ENCODE data around the gene LPCAT2.

DNA sequence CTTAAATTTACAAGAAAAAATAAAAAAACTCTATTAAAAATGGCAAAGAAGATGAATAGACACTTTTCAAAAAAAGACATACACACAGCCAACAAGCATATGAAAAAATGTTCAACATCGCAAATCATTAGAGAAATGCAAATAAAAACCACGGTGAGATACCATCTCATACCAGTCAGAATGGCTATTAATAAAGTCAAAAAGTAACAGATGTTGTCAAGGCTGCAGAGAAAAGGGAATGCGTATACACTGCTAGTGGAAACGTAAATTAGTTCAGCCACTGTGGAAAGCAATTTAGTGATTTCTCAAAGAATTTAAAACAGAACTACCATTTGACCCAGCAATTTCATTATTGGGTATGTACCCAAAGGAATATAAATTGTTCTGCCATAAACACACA is 89.1 kb downstream of the LPCAT2 start:
- TF ChIP-seq ZNF219 (CRISPR knock-in tag; IDR thresholded peaks at IDR 0.05; ENCODE audit: borderline replicate concordance): no peak
- TF ChIP-seq, protein P1, sequence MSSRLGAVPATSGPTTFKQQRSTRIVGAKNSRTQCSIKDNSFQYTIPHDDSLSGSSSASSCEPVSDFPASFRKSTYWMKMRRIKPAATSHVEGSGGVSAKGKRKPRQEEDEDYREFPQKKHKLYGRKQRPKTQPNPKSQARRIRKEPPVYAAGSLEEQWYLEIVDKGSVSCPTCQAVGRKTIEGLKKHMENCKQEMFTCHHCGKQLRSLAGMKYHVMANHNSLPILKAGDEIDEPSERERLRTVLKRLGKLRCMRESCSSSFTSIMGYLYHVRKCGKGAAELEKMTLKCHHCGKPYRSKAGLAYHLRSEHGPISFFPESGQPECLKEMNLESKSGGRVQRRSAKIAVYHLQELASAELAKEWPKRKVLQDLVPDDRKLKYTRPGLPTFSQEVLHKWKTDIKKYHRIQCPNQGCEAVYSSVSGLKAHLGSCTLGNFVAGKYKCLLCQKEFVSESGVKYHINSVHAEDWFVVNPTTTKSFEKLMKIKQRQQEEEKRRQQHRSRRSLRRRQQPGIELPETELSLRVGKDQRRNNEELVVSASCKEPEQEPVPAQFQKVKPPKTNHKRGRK (CRISPR knock-in tag; IDR thresholded peaks at IDR 0.05; ENCODE audit: borderline replicate concordance): no peak
- TF ChIP-seq, protein P2, sequence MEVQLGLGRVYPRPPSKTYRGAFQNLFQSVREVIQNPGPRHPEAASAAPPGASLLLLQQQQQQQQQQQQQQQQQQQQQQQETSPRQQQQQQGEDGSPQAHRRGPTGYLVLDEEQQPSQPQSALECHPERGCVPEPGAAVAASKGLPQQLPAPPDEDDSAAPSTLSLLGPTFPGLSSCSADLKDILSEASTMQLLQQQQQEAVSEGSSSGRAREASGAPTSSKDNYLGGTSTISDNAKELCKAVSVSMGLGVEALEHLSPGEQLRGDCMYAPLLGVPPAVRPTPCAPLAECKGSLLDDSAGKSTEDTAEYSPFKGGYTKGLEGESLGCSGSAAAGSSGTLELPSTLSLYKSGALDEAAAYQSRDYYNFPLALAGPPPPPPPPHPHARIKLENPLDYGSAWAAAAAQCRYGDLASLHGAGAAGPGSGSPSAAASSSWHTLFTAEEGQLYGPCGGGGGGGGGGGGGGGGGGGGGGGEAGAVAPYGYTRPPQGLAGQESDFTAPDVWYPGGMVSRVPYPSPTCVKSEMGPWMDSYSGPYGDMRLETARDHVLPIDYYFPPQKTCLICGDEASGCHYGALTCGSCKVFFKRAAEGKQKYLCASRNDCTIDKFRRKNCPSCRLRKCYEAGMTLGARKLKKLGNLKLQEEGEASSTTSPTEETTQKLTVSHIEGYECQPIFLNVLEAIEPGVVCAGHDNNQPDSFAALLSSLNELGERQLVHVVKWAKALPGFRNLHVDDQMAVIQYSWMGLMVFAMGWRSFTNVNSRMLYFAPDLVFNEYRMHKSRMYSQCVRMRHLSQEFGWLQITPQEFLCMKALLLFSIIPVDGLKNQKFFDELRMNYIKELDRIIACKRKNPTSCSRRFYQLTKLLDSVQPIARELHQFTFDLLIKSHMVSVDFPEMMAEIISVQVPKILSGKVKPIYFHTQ (CRISPR knock-in tag; IDR thresholded peaks at IDR 0.05): no peak
- TF ChIP-seq, protein P3, sequence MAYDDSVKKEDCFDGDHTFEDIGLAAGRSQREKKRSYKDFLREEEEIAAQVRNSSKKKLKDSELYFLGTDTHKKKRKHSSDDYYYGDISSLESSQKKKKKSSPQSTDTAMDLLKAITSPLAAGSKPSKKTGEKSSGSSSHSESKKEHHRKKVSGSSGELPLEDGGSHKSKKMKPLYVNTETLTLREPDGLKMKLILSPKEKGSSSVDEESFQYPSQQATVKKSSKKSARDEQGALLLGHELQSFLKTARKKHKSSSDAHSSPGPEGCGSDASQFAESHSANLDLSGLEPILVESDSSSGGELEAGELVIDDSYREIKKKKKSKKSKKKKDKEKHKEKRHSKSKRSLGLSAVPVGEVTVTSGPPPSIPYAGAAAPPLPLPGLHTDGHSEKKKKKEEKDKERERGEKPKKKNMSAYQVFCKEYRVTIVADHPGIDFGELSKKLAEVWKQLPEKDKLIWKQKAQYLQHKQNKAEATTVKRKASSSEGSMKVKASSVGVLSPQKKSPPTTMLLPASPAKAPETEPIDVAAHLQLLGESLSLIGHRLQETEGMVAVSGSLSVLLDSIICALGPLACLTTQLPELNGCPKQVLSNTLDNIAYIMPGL (CRISPR knock-in tag; IDR thresholded peaks at IDR 0.05): no peak
- TF ChIP-seq, protein P4, sequence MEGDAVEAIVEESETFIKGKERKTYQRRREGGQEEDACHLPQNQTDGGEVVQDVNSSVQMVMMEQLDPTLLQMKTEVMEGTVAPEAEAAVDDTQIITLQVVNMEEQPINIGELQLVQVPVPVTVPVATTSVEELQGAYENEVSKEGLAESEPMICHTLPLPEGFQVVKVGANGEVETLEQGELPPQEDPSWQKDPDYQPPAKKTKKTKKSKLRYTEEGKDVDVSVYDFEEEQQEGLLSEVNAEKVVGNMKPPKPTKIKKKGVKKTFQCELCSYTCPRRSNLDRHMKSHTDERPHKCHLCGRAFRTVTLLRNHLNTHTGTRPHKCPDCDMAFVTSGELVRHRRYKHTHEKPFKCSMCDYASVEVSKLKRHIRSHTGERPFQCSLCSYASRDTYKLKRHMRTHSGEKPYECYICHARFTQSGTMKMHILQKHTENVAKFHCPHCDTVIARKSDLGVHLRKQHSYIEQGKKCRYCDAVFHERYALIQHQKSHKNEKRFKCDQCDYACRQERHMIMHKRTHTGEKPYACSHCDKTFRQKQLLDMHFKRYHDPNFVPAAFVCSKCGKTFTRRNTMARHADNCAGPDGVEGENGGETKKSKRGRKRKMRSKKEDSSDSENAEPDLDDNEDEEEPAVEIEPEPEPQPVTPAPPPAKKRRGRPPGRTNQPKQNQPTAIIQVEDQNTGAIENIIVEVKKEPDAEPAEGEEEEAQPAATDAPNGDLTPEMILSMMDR (IDR thresholded peaks at IDR 0.05): no peak
- no peak for TF ChIP-seq SMAD3 (CRISPR knock-in tag; IDR thresholded peaks at IDR 0.05; ENCODE audit: borderline replicate concordance)
- no peak for TF ChIP-seq NR3C1 (CRISPR knock-in tag; conservative IDR thresholded peaks at IDR 0.05; ENCODE audit: low read depth)
- no peak for TF ChIP-seq ZNF121 (CRISPR knock-in tag; IDR thresholded peaks at IDR 0.05)
- TF ChIP-seq SP1 (CRISPR knock-in tag; conservative IDR thresholded peaks at IDR 0.05): no peak
- no peak for TF ChIP-seq JUN (CRISPR knock-in tag; IDR thresholded peaks at IDR 0.05)
- TF ChIP-seq, protein P5, sequence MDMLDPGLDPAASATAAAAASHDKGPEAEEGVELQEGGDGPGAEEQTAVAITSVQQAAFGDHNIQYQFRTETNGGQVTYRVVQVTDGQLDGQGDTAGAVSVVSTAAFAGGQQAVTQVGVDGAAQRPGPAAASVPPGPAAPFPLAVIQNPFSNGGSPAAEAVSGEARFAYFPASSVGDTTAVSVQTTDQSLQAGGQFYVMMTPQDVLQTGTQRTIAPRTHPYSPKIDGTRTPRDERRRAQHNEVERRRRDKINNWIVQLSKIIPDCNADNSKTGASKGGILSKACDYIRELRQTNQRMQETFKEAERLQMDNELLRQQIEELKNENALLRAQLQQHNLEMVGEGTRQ (CRISPR knock-in tag; IDR thresholded peaks at IDR 0.05): no peak
- no peak for TF ChIP-seq MYBL2 (CRISPR knock-in tag; IDR thresholded peaks at IDR 0.05)
- TF ChIP-seq, protein P6, sequence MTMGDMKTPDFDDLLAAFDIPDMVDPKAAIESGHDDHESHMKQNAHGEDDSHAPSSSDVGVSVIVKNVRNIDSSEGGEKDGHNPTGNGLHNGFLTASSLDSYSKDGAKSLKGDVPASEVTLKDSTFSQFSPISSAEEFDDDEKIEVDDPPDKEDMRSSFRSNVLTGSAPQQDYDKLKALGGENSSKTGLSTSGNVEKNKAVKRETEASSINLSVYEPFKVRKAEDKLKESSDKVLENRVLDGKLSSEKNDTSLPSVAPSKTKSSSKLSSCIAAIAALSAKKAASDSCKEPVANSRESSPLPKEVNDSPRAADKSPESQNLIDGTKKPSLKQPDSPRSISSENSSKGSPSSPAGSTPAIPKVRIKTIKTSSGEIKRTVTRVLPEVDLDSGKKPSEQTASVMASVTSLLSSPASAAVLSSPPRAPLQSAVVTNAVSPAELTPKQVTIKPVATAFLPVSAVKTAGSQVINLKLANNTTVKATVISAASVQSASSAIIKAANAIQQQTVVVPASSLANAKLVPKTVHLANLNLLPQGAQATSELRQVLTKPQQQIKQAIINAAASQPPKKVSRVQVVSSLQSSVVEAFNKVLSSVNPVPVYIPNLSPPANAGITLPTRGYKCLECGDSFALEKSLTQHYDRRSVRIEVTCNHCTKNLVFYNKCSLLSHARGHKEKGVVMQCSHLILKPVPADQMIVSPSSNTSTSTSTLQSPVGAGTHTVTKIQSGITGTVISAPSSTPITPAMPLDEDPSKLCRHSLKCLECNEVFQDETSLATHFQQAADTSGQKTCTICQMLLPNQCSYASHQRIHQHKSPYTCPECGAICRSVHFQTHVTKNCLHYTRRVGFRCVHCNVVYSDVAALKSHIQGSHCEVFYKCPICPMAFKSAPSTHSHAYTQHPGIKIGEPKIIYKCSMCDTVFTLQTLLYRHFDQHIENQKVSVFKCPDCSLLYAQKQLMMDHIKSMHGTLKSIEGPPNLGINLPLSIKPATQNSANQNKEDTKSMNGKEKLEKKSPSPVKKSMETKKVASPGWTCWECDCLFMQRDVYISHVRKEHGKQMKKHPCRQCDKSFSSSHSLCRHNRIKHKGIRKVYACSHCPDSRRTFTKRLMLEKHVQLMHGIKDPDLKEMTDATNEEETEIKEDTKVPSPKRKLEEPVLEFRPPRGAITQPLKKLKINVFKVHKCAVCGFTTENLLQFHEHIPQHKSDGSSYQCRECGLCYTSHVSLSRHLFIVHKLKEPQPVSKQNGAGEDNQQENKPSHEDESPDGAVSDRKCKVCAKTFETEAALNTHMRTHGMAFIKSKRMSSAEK (CRISPR knock-in tag; IDR thresholded peaks at IDR 0.05; ENCODE audit: borderline replicate concordance): no peak
- TF ChIP-seq, protein P7, sequence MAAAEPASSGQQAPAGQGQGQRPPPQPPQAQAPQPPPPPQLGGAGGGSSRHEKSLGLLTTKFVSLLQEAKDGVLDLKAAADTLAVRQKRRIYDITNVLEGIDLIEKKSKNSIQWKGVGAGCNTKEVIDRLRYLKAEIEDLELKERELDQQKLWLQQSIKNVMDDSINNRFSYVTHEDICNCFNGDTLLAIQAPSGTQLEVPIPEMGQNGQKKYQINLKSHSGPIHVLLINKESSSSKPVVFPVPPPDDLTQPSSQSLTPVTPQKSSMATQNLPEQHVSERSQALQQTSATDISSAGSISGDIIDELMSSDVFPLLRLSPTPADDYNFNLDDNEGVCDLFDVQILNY (CRISPR knock-in tag; IDR thresholded peaks at IDR 0.05): no peak
